Daoy (cell line): ENCODE data around the gene ACTL7A. TPM values are rescaled to one million over a fixed set of nuclear protein-coding genes. Genes with fewer than 3 reads are reported as not detected.

Source experiments
- total RNA-seq: library from RNA; depleted of rRNA; stranded (reverse); fragments of >200 nt; shearing (Covaris generic); gene quantifications from 2 replicates; pipeline ENCODE4 v1.2.3, GENCODE V29; 2014; rRNA removed

ACTL7A gene
- total RNA-seq, 1 experiment from 2014 or later = not detected

Other genes starting within 250 kb of the ACTL7A start
- gene ACTL7B, start 6.3 kb upstream of the ACTL7A start, total RNA-seq = not detected in 2 replicates
- 44.1 and 51.0 TPM in 2 replicates for gene ELP1, start 71.9 kb downstream of the ACTL7A start, total RNA-seq
- 12.2 and 24.1 TPM in 2 replicates for gene ABITRAM, start 72.1 kb downstream of the ACTL7A start, total RNA-seq
- gene CTNNAL1, start 151.2 kb downstream of the ACTL7A start, total RNA-seq = 311 and 350 TPM in 2 replicates